Measurements from ENCODE around the gene SHC1. TPM values are rescaled to one million over a fixed set of nuclear protein-coding genes. Genes with fewer than 3 reads are reported as not detected.

Gene SHC1
- polyA plus RNA-seq, 1 donor = 75.7 TPM

- DNase-seq = peak; percentile 96
These were observed 33.2 kb downstream of the SHC1 start for GRCh38 chr1:154937085-154937987.

GRCh38 chr1:154936555-154937084 is 33.9 kb downstream of the SHC1 start, which contains the start of gene PMVK:
Gene PMVK (minus strand): TSS chr1:154936719. CDS start chr1:154936685, 34 bp downstream.
- DNase-seq = peak; percentile 96

GRCh38 chr1:154935749-154936554 is 34.6 kb downstream of the SHC1 start:
- no peak for DNase-seq

- no peak for DNase-seq
These were observed 36.1 kb downstream of the SHC1 start for GRCh38 chr1:154934358-154934948.

- no peak for DNase-seq
These were observed 38.5 kb downstream of the SHC1 start for GRCh38 chr1:154931940-154932487.

- no peak for DNase-seq
These were observed 44.3 kb downstream of the SHC1 start for GRCh38 chr1:154926201-154926600.

GRCh38 chr1:154925335-154926170 is 45.0 kb downstream of the SHC1 start:
- no peak for DNase-seq

- no peak for DNase-seq
These were observed 46.9 kb downstream of the SHC1 start for GRCh38 chr1:154923695-154924094.

- no peak for DNase-seq
These were observed 57.3 kb downstream of the SHC1 start for GRCh38 chr1:154913273-154913672.

- DNase-seq = no peak
These were observed 57.8 kb downstream of the SHC1 start for GRCh38 chr1:154912755-154913154.

Other genes with a start within 250 kb of the SHC1 start
- gene KCNN3, start 100.5 kb downstream of the SHC1 start, polyA plus RNA-seq (ENCODE audit: insufficient read length) = 11.8 TPM
- 33.8 TPM for gene PMVK, start 34.0 kb downstream of the SHC1 start, polyA plus RNA-seq (ENCODE audit: insufficient read length)
- gene PBXIP1, start 14.6 kb downstream of the SHC1 start, polyA plus RNA-seq (ENCODE audit: insufficient read length) = 175 TPM
- gene PYGO2, start 9.0 kb downstream of the SHC1 start, polyA plus RNA-seq (ENCODE audit: insufficient read length) = 32.1 TPM
- gene CKS1B, start 3.9 kb upstream of the SHC1 start, polyA plus RNA-seq (ENCODE audit: insufficient read length) = 48.2 TPM
- gene FLAD1, start 12.6 kb upstream of the SHC1 start, polyA plus RNA-seq (ENCODE audit: insufficient read length) = 20.6 TPM
- gene LENEP, start 22.8 kb upstream of the SHC1 start, polyA plus RNA-seq (ENCODE audit: insufficient read length) = 0.67 TPM
- 11.3 TPM for gene ZBTB7B, start 32.1 kb upstream of the SHC1 start, polyA plus RNA-seq (ENCODE audit: insufficient read length)
- gene DCST2, start 63.0 kb upstream of the SHC1 start, polyA plus RNA-seq (ENCODE audit: insufficient read length) = 2.1 TPM
- not detected for gene DCST1, start 63.1 kb upstream of the SHC1 start, polyA plus RNA-seq (ENCODE audit: insufficient read length)
- gene ADAM15, start 80.6 kb upstream of the SHC1 start, polyA plus RNA-seq (ENCODE audit: insufficient read length) = 69.3 TPM
- gene EFNA4, start 93.0 kb upstream of the SHC1 start, polyA plus RNA-seq (ENCODE audit: insufficient read length) = 6.0 TPM
- 2.5 TPM for gene EFNA3, start 108.1 kb upstream of the SHC1 start, polyA plus RNA-seq (ENCODE audit: insufficient read length)
- gene EFNA1, start 157.1 kb upstream of the SHC1 start, polyA plus RNA-seq (ENCODE audit: insufficient read length) = 24.7 TPM
- gene SLC50A1, start 165.1 kb upstream of the SHC1 start, polyA plus RNA-seq (ENCODE audit: insufficient read length) = 22.6 TPM
- 25.1 TPM for gene DPM3, start 169.8 kb upstream of the SHC1 start, polyA plus RNA-seq (ENCODE audit: insufficient read length)
- gene KRTCAP2, start 202.6 kb upstream of the SHC1 start, polyA plus RNA-seq (ENCODE audit: insufficient read length) = 78.9 TPM
- gene TRIM46, start 203.1 kb upstream of the SHC1 start, polyA plus RNA-seq (ENCODE audit: insufficient read length) = 0.40 TPM
- gene THBS3, start 237.2 kb upstream of the SHC1 start, polyA plus RNA-seq (ENCODE audit: insufficient read length) = 39.6 TPM
- 18.0 TPM for gene MTX1, start 237.9 kb upstream of the SHC1 start, polyA plus RNA-seq (ENCODE audit: insufficient read length)

Measured in hindlimb muscle (tissue), 1 donor.